GM21360 (cell line): Measurements from ENCODE around the gene POLN.

Source experiments
- ATAC-seq: cut with Tn5 transposase; IDR thresholded peaks from one replicate; pipeline ENCODE4 v1.9.1; 2021; ENCODE audit warnings: mild to moderate bottlenecking, moderate library complexity; ENCODE audit not compliant: unreplicated experiment

The POLN gene

GRCh38 chr4:2241410-2242353, at the start of gene POLN, which contains the start of gene HAUS3:
TSS of gene POLN (minus strand) at chr4:2242121. CDS start at chr4:2229231, 12,890 bp downstream.
TSS of gene HAUS3 (minus strand) at chr4:2242121. CDS start at chr4:2240946, 1,175 bp downstream.
- peak; percentile 92 for ATAC-seq

GRCh38 chr4:2290974-2291704, 49.2 kb upstream of the POLN start:
- ATAC-seq, result no peak

DNA sequence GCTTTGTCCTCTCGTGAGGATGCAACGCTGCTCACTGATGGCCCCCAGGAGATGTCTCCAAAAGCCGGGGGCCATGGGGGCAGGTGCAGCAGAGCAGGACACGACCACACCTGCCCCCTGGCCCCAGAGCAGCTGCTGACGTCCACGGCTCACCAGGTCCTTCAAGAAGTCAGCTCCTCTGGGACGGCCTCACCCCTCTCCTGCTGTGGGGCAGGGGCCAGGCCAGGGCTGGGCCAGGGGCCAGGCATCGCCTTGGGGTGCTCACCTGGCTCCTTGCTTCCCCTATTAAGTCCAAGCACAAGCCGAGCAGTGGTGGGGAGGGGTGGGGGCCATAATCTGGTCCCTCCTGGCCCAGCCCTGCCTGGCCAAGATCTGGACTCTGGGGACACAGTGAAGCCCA, 48.6 kb upstream of the POLN start:
- ATAC-seq, result no peak

- no peak for ATAC-seq
Observed at GRCh38 chr4:2289955-2290333, 48.0 kb upstream of the POLN start.

GRCh38 chr4:2289311-2289954, 47.5 kb upstream of the POLN start:
- ATAC-seq, result no peak

DNA sequence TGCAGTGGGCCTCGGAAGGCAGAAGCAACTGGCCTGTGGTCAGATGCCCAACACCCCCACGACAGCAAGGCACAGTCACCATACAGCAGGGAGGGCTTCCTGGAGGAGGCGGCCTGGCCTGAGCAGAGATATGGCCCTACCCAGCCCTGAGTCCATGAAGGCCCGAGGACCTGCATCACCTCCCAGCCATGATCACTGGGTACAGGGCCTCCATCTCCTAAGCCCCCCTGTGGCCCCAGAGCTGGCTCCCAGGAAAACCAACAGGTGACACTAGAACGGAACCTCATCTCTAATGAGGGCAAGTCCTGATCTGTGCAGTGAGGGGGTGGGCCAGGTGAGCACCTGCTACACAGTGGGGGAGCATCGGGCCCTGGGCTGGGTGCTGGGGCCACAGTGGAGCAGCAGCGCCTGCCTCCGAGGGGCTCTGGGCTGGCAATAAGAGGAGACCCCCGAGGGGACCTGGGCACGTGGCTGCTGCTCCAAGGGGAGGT, 46.2 kb upstream of the POLN start:
- ATAC-seq, result no peak

- no peak for ATAC-seq
Observed at GRCh38 chr4:2287594-2287915, 45.6 kb upstream of the POLN start.

GRCh38 chr4:2286904-2287593, 45.1 kb upstream of the POLN start:
- ATAC-seq, result no peak

- no peak for ATAC-seq
Observed at GRCh38 chr4:2285613-2286381, 43.9 kb upstream of the POLN start.

- no peak for ATAC-seq
Observed at GRCh38 chr4:2284934-2285612, 43.2 kb upstream of the POLN start.

DNA sequence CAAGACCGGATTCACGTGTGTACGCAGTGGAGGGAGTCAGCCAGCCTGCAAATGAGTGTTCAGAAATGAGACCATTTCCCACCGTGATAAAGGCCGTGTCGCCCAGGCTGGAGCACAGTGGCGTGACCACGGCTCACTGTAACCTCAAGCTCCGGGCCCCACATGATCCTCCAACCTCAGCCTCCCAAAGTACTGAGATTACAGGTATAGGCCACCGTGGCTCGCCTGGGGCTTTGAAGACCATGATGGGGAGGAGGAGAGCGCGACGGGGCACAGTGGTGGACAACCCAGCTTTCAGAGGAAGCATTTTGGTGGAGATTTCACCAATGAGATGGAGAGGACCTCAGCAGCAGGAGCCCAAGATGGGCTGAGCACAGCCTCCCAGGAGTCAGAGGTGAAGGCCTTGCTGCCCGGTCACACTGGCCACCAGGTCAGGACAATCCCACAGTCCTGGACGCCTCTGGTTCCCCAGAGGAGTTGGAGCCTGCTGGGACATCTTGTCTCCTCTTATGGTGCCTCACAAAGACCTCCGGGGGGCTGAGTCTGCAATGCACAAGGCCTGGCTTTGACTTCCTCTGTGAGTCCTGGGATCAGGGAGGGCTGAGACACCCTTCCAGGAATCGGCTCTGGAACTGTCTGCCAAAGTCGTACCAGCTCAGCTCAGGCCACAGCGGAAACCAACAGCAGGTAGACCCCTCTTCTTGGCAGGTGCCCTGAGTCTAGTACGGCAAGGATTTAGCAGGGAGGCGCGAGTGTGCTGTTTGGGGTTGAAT, 42.4 kb upstream of the POLN start:
- no peak for ATAC-seq

GRCh38 chr4:2283199-2283711, 41.3 kb upstream of the POLN start:
- ATAC-seq, result no peak

- ATAC-seq, result no peak
Observed at GRCh38 chr4:2281575-2282343, 39.8 kb upstream of the POLN start.

DNA sequence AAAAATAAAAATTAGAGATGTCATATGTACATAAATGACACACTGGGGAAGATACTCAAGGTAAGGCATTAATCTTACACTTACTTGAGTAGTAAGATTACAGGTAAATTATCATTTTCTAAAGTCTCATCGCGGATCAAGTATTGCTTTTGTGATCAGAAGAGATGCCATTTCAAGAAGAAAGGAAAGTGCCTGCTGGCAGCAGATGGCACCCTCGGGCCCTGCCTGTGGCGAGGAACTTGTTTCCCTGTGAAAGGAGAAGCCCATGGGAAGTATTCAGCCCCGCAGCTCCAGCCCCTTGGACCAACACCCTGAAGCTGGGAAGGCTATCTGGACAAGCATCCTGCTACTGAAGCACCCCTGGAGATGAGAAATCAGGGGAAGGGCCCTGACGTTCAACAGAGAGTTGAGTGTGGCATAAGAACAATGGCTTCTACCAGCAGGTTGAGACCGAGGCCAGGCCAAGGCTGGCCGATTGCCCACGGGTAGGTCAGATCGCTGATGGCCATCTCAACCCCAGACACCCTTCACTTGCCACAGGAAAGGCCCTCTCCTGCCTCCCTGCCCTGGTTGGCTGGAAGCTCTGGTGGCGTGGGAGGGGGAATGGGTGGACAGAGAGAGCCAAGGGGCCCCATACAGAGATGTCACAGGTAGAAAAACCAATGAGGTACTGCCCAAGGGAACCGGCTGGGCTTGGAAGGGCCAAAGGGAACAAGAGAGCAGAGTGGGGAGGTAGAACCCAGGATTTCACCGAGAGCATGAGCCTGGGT, 38.8 kb upstream of the POLN start:
- no peak for ATAC-seq

- no peak for ATAC-seq
Observed at GRCh38 chr4:2277956-2278355, 36.0 kb upstream of the POLN start.

GRCh38 chr4:2276581-2277325, 34.8 kb upstream of the POLN start:
- no peak for ATAC-seq
